ENCODE results near the gene ABLIM3. TPM values are rescaled to one million over a fixed set of nuclear protein-coding genes. Genes with fewer than 3 reads are reported as not detected.

The ABLIM3 gene
- total and polyA plus RNA-seq, 2 of the 8 experiments (the other 6 are each of a cell fraction or from before 2014, with no cell fraction given): 0.36 to 0.56 TPM

- H2BK5ac ChIP-seq (ENCODE audit: low read depth, low read length): no peak overlapping the region
- H3K9ac ChIP-seq (replicated peaks in 1 of 4; ENCODE audit: extremely low read depth in 1 of 4, low read depth in 3 of 4, low read length in 3 of 4): no peak overlapping the region
- no peaks in the 10 kb centered on the region for H3K36me3 ChIP-seq (ENCODE audit: control insufficient read depth in 2 of 4, insufficient read depth in 4 of 4, low read length in 3 of 4)
- ChIA-PET POLR2A (ENCODE audit: partially characterized antibody) (no interaction called here), CTCF (ENCODE audit: partially characterized antibody) (interaction anchor here (1.0 to 2.7 kb wide), 9 partner anchors 12 to 90 kb away, joined by 3 to 12 read pairs (median 5); partner anchors contain the start of gene ABLIM3)
- no peak overlapping the region for H2BK20ac ChIP-seq (ENCODE audit: low read length)
- no peak for FAIRE-seq
- no peaks in the 10 kb centered on the region for H3K4me1 ChIP-seq (replicated peaks in 1 of 4; ENCODE audit: control insufficient read depth in 3 of 4, insufficient read depth in 4 of 4, low read length in 3 of 4)
- H3K27me3 ChIP-seq (replicated peaks in 1 of 4; ENCODE audit: control insufficient read depth in 3 of 4, extremely low read depth in 1 of 4, insufficient read depth in 3 of 4, low read length in 3 of 4): no peaks in the 10 kb centered on the region
- no peaks in the 10 kb centered on the region for H3K23me2 ChIP-seq (ENCODE audit: low read depth, low read length)
- no peak overlapping the region for H3K4me3 ChIP-seq (ENCODE audit: extremely low read depth in 1 of 4, insufficient read depth in 2 of 4, low read depth in 3 of 4, low read length in 4 of 4)
- H4K20me1 ChIP-seq (replicated peaks in 1 of 2; ENCODE audit: control insufficient read depth in 1 of 2, insufficient read depth in 2 of 2, low read length in 2 of 2): no peaks in the 10 kb centered on the region
- no peak overlapping the region for H3K4ac ChIP-seq (replicated peaks; ENCODE audit: insufficient read length, low read depth, low read length)
- no peak for DNase-seq (ENCODE audit: low read depth in 1 of 2, low spot score in 2 of 2)
- WGBS, 2 experiments (ENCODE audit: extremely low coverage in 1 of 2, insufficient coverage in 1 of 2, insufficient read length in 1 of 2, insufficient replicate concordance in 2 of 2, low coverage in 1 of 2, low lambda C conversion rate in 2 of 2, missing lambda C conversion rate in 1 of 2): 81% methylated on average over 5 of the region's 5 CpGs; no CpG with 5 or more reads in 1 of the 2 experiments
- no peak overlapping the region for H3K56ac ChIP-seq (replicated peaks; ENCODE audit: insufficient read length, low read depth, low read length)
- no peaks in the 10 kb centered on the region for H3K9me3 ChIP-seq (ENCODE audit: insufficient read depth in 2 of 2, low read depth in 1 of 2, low read length in 1 of 2)
- no peak overlapping the region for H4K91ac ChIP-seq (replicated peaks; ENCODE audit: insufficient read length, low read length)
- no peak overlapping the region for H2AFZ ChIP-seq (ENCODE audit: low read length)
- H3K23ac ChIP-seq (ENCODE audit: insufficient read length): no peak overlapping the region
- no peaks in the 10 kb centered on the region for H3K79me2 ChIP-seq (ENCODE audit: control insufficient read depth in 1 of 2, insufficient read depth in 2 of 2, low read length in 2 of 2)
- H3K4me2 ChIP-seq (ENCODE audit: insufficient read depth in 1 of 2, low read depth in 2 of 2, low read length in 2 of 2): no peak overlapping the region
- no peak overlapping the region for H2AK5ac ChIP-seq (ENCODE audit: low read depth, low read length)
- H3K14ac ChIP-seq (ENCODE audit: insufficient read length): no peak overlapping the region
- no peak overlapping the region for H3K18ac ChIP-seq (ENCODE audit: extremely low read depth, low read length)
- TF ChIP-seq RNF2 (IDR thresholded peaks at IDR 0.05; ENCODE audit: borderline replicate concordance, low read depth, low read length, missing control alignments, poor library complexity, severe bottlenecking): no peak
- TF ChIP-seq POLR2A (IDR thresholded peaks at IDR 0.05; ENCODE audit: control extremely low read depth in 1 of 2, low read depth in 2 of 2, low read length in 2 of 2): no peak
- TF ChIP-seq EP300 (IDR thresholded peaks at IDR 0.05; ENCODE audit: borderline replicate concordance in 1 of 2, low read depth in 2 of 2, low read length in 2 of 2): no peak
- no peak for TF ChIP-seq SUZ12 (IDR thresholded peaks at IDR 0.05; ENCODE audit: low read length)
- TF ChIP-seq POLR2AphosphoS5 (IDR thresholded peaks at IDR 0.05; ENCODE audit: low read depth, low read length): no peak
- no peak for TF ChIP-seq JUN (IDR thresholded peaks at IDR 0.05; ENCODE audit: low read depth, low read length)
- no peak for TF ChIP-seq PHF8 (conservative IDR thresholded peaks at IDR 0.05; ENCODE audit: low read depth, low read length)
- no peak for TF ChIP-seq KDM1A (IDR thresholded peaks at IDR 0.05; ENCODE audit: borderline replicate concordance, low read length)
- no peak for TF ChIP-seq NANOG (IDR thresholded peaks at IDR 0.05; ENCODE audit: insufficient read depth, low read depth, low read length, poor library complexity, severe bottlenecking)
- no peak for TF ChIP-seq EZH2 (IDR thresholded peaks at IDR 0.05; ENCODE audit: low read depth, low read length, severe bottlenecking)
- TF ChIP-seq SRF (IDR thresholded peaks at IDR 0.05; ENCODE audit: low read depth, low read length): no peak
- TF ChIP-seq HDAC2 (IDR thresholded peaks at IDR 0.05; ENCODE audit: borderline replicate concordance in 1 of 2, low read depth in 2 of 2, low read length in 2 of 2): no peak
- H3K27ac ChIP-seq (ENCODE audit: low read depth, low read length): no peak overlapping the region
- no peak overlapping the region; the same call in 1 of the 2 replicates for H4K8ac ChIP-seq (ENCODE audit: extremely low read depth, insufficient read depth, low read length)
- no peak overlapping the region for H2BK120ac ChIP-seq (replicated peaks; ENCODE audit: low read depth, low read length)
- H4K5ac ChIP-seq (ENCODE audit: insufficient read length, low read depth, low read length): no peak overlapping the region
- H2BK15ac ChIP-seq (ENCODE audit: low read length): no peak overlapping the region
- H2BK12ac ChIP-seq (ENCODE audit: low read depth, low read length): no peak overlapping the region
- H3K79me1 ChIP-seq (ENCODE audit: low read depth, low read length): no peaks in the 10 kb centered on the region
Measured at GRCh38 chr5:149224282-149224681, 83.0 kb downstream of the ABLIM3 start.
